ENCODE results near the gene UMAD1.
A peak's percentile ranks its signal among the peaks of the same experiment; 100 is the strongest.

Gene UMAD1

GRCh38 chr7:7640221-7641128, at the start of gene UMAD1:
Gene UMAD1 (plus strand): TSS chr7:7640752. CDS start chr7:7673372, 32,620 bp downstream.
- DNase-seq (ENCODE audit: low read depth in 2 of 2), result peak; percentile 93 to 97

- no peak for DNase-seq (ENCODE audit: low read depth in 2 of 2)
Measured at GRCh38 chr7:7595451-7595850, 45.1 kb upstream of the UMAD1 start.

GRCh38 chr7:7596176-7596575, 44.4 kb upstream of the UMAD1 start:
- DNase-seq (ENCODE audit: low read depth in 2 of 2), result no peak

GRCh38 chr7:7607010-7607409, 33.5 kb upstream of the UMAD1 start:
- DNase-seq (ENCODE audit: low read depth in 2 of 2), result no peak

GRCh38 chr7:7609330-7609729, 31.2 kb upstream of the UMAD1 start:
- DNase-seq (ENCODE audit: low read depth in 2 of 2), result no peak

- no peak for DNase-seq (ENCODE audit: low read depth in 2 of 2)
Measured at GRCh38 chr7:7612519-7612918, 28.0 kb upstream of the UMAD1 start.

GRCh38 chr7:7613210-7613609, 27.3 kb upstream of the UMAD1 start:
- no peak for DNase-seq (ENCODE audit: low read depth in 2 of 2)

- DNase-seq (ENCODE audit: low read depth in 2 of 2), result no peak
Measured at GRCh38 chr7:7614018-7614741, 26.4 kb upstream of the UMAD1 start.

GRCh38 chr7:7617550-7617949, 23.0 kb upstream of the UMAD1 start:
- no peak for DNase-seq (ENCODE audit: low read depth in 2 of 2)

GRCh38 chr7:7618410-7618809, 22.1 kb upstream of the UMAD1 start:
- no peak for DNase-seq (ENCODE audit: low read depth in 2 of 2)

- DNase-seq (ENCODE audit: low read depth in 2 of 2), result no peak
Measured at GRCh38 chr7:7620236-7620635, 20.3 kb upstream of the UMAD1 start.

- no peak for DNase-seq (ENCODE audit: low read depth in 2 of 2)
Measured at GRCh38 chr7:7620644-7621210, 19.8 kb upstream of the UMAD1 start.

- DNase-seq (ENCODE audit: low read depth in 2 of 2), result no peak
Measured at GRCh38 chr7:7628476-7628875, 12.1 kb upstream of the UMAD1 start.

GRCh38 chr7:7630626-7631329, 9.8 kb upstream of the UMAD1 start:
- DNase-seq (ENCODE audit: low read depth in 2 of 2), result no peak

- DNase-seq (ENCODE audit: low read depth in 2 of 2), result peak in 1 of 2 donors; percentile 6
Measured at GRCh38 chr7:7639421-7639820, 1.1 kb upstream of the UMAD1 start.

GRCh38 chr7:7639847-7640220, 718 bp upstream of the UMAD1 start:
- peak; percentile 18 to 38 for DNase-seq (ENCODE audit: low read depth in 2 of 2)

- DNase-seq (ENCODE audit: low read depth in 2 of 2), result no peak
Measured at GRCh38 chr7:7641129-7641663, 644 bp downstream of the UMAD1 start.

- DNase-seq (ENCODE audit: low read depth in 2 of 2), result no peak
Measured at GRCh38 chr7:7642081-7642480, 1.5 kb downstream of the UMAD1 start.

GRCh38 chr7:7647495-7648036, 7.0 kb downstream of the UMAD1 start:
- no peak for DNase-seq (ENCODE audit: low read depth in 2 of 2)

GRCh38 chr7:7650682-7651206, 10.2 kb downstream of the UMAD1 start:
- DNase-seq (ENCODE audit: low read depth in 2 of 2), result no peak

GRCh38 chr7:7651479-7651878, 10.9 kb downstream of the UMAD1 start:
- DNase-seq (ENCODE audit: low read depth in 2 of 2), result no peak
